Measurements from ENCODE around the gene CCDC24. TPM values are rescaled to one million over a fixed set of nuclear protein-coding genes. Genes with fewer than 3 reads are reported as not detected.

The CCDC24 gene
- total and polyA plus RNA-seq, 2 donors (not counting 3 experiments of a cell fraction or from before 2014, with no cell fraction given), result 2.2 to 3.1 TPM

- intact Hi-C loops (cut with micrococcal nuclease) (no loop called here), dilution Hi-C loops (cut with MboI; ENCODE audit: extremely low pct_ligation_motif_present, low sequenced_read_pairs) (no loop called here)
- ChIA-PET CTCF (interaction anchor here (0.7 to 1.7 kb wide), 5 partner anchors 8 to 33 kb away, joined by 3 to 9 read pairs (median 5); no protein-coding TSS in a partner anchor), POLR2A (no interaction called here)
- H4K20me1 ChIP-seq (replicated peaks; ENCODE audit: control insufficient read depth, extremely low read depth, insufficient read depth, low read length), result no peaks in the 10 kb centered on the region
- no peaks in the 10 kb centered on the region for H3K9me1 ChIP-seq (replicated peaks; ENCODE audit: control insufficient read depth, extremely low read depth, insufficient read depth, low read length)
- BruUV-seq (replicated peaks), result no TSS peak
- H3K79me2 ChIP-seq (ENCODE audit: control insufficient read depth, insufficient read depth, low read length), result no peaks in the 10 kb centered on the region
- no peak overlapping the region for H2AFZ ChIP-seq (ENCODE audit: low read depth, low read length)
- no peak overlapping the region for H3K4me3 ChIP-seq (replicated peaks in 1 of 3; ENCODE audit: insufficient read depth in 1 of 3, low read depth in 1 of 3, low read length in 3 of 3)
- H3K9me3 ChIP-seq (replicated peaks; ENCODE audit: control insufficient read depth, insufficient read depth, low read length), result no peaks in the 10 kb centered on the region
- TF ChIP-seq CTCF (IDR thresholded peaks at IDR 0.05; ENCODE audit: extremely low read depth in 1 of 2, insufficient read depth in 1 of 2, low read depth in 1 of 2, low read length in 2 of 2), result no peak
- no peak for TF ChIP-seq MAX (IDR thresholded peaks at IDR 0.05; ENCODE audit: insufficient read depth, insufficient read length)
- no peak for TF ChIP-seq MYC (IDR thresholded peaks at IDR 0.05; ENCODE audit: low read depth, low read length)
- TF ChIP-seq POLR2A (IDR thresholded peaks at IDR 0.05; ENCODE audit: low read depth, low read length), result no peak
- TF ChIP-seq FOS (IDR thresholded peaks at IDR 0.05; ENCODE audit: borderline replicate concordance, insufficient read depth, low read length), result no peak
- no peak for TF ChIP-seq JUN (IDR thresholded peaks at IDR 0.05; ENCODE audit: borderline replicate concordance, insufficient read depth, insufficient read length, low read depth)
- no peak for TF ChIP-seq EZH2 (IDR thresholded peaks at IDR 0.05; ENCODE audit: borderline replicate concordance, low read depth, low read length, severe bottlenecking)
- TF ChIP-seq POLR2AphosphoS5 (IDR thresholded peaks at IDR 0.05; ENCODE audit: insufficient read depth, low read depth, low read length), result no peak
- no peak for TF ChIP-seq GATA2 (IDR thresholded peaks at IDR 0.05; ENCODE audit: insufficient read depth, insufficient read length, low read depth, low read length)
- FAIRE-seq (no peak), DNase-seq (ENCODE audit: low read depth, low spot score) (no peak)
- no peak overlapping the region for H3K4me2 ChIP-seq (ENCODE audit: insufficient read depth, low read length)
- H3K4me1 ChIP-seq (ENCODE audit: control insufficient read depth, extremely low read depth, insufficient read depth, low read length), result no peaks in the 10 kb centered on the region
- H3K9ac ChIP-seq (replicated peaks; ENCODE audit: extremely low read depth, insufficient read depth, low read length), result no peak overlapping the region
- no peak overlapping the region for H3K27ac ChIP-seq (ENCODE audit: insufficient read depth, low read depth, low read length)
- H3K27me3 ChIP-seq (ENCODE audit: control insufficient read depth in 2 of 2, insufficient read depth in 2 of 2, low read length in 2 of 2), result peaks cover 0 to 4% of the 10 kb centered on the region in 2 experiments
- H3K36me3 ChIP-seq (ENCODE audit: control insufficient read depth in 2 of 2, extremely low read depth in 1 of 2, insufficient read depth in 2 of 2, low read length in 2 of 2), result no peaks in the 10 kb centered on the region
Measured at GRCh38 chr1:44013949-44014348, 22.6 kb downstream of the CCDC24 start.

All from endothelial cell of umbilical vein (primary cell).